Uterus (tissue), 4 donors: ENCODE data around the gene CDH3. TPM values are rescaled to one million over a fixed set of nuclear protein-coding genes. Genes with fewer than 3 reads are reported as not detected.
A peak's percentile ranks its signal among the peaks of the same experiment; 100 is the strongest.

Source experiments
- DNase-seq, 2 donors: peaks; one replicate each; pipeline ENCODE4 v3.0.0-alpha.2; 2019 to 2020
- H3K27ac ChIP-seq, 2 donors: fragments of 200-600 bp; sonication (generic); 1 replicate in 1 of 2; 2 replicates in 1 of 2; pipeline ENCODE4 v1.5.1; 2016 to 2018
- H3K27me3 ChIP-seq, 2 donors: fragments of 200-600 bp; sonication (generic); one replicate each; pipeline ENCODE4 v1.5.1; 2018 to 2019; ENCODE audit warnings: control low read depth in 1 of 2
- H3K36me3 ChIP-seq, 2 donors: fragments of 200-600 bp; sonication (generic); one replicate each; pipeline ENCODE4 v1.5.1; 2019; ENCODE audit warnings: control low read depth in 1 of 2
- H3K4me1 ChIP-seq, 2 donors: fragments of 200-600 bp; sonication (generic); one replicate each; pipeline ENCODE4 v1.5.1; 2018 to 2019; ENCODE audit warnings: control low read depth in 1 of 2
- H3K4me3 ChIP-seq, 2 donors: fragments of 200-600 bp; sonication (generic); 1 replicate in 1 of 2; 2 replicates in 1 of 2; pipeline ENCODE4 v1.5.1; 2018 to 2019; ENCODE audit warnings: mild to moderate bottlenecking in 1 of 2
- H3K9me3 ChIP-seq, 2 donors: fragments of 200-600 bp; sonication (generic); one replicate each; pipeline ENCODE4 v1.5.1; 2019; ENCODE audit warnings: control low read depth in 1 of 2
- POLR2A ChIP-seq, 2 donors: fragments of 450-650 bp; IDR thresholded peaks; one replicate each; pipeline ENCODE4 v1.6.1; 2016; ENCODE audit warnings: antibody characterized with exemption in 2 of 2, mild to moderate bottlenecking in 1 of 2, moderate library complexity in 1 of 2
- intact Hi-C: fragments of 100-400 bp; cut with DNase I; formaldehyde crosslinking; loops from one replicate; pipeline ENCODE4 v1.15.1; 2023; ENCODE audit warnings: low total_unique reads
- total RNA-seq, 4 donors: library from RNA; depleted of rRNA in 3 of 4; stranded (reverse); fragments of >200 nt in 3 of 4; gene quantifications; one replicate each; pipeline versions ENCODE4 v1.1.0 to v1.2.4, GENCODE V29; 2014 to 2023
- TF ChIP-seq, protein P1 (sequence below), 4 experiments: fragments of 200-600 bp in 2 of 4; fragments of 450-650 bp in 2 of 4; sonication (generic) in 2 of 4; IDR thresholded peaks; one replicate each; pipeline ENCODE4 v1.5.1; 2016 to 2019; ENCODE audit warnings: antibody characterized with exemption in 4 of 4, mild to moderate bottlenecking in 2 of 4, moderate library complexity in 1 of 4
- donor health status: DM: yes; HTN: yes; CAD: no.

Gene CDH3
- total RNA-seq, 4 donors from 2014 or later: 5.1 to 55.3 (median 18.9) TPM

- H3K36me3 ChIP-seq: no peaks in the 10 kb centered on the region
- H3K27ac ChIP-seq: peak overlapping the region; percentile 31 to 86
- intact Hi-C loops: no loop called here
- no peak for TF ChIP-seq POLR2A (IDR thresholded peaks at IDR 0.05)
- TF ChIP-seq, protein P1, sequence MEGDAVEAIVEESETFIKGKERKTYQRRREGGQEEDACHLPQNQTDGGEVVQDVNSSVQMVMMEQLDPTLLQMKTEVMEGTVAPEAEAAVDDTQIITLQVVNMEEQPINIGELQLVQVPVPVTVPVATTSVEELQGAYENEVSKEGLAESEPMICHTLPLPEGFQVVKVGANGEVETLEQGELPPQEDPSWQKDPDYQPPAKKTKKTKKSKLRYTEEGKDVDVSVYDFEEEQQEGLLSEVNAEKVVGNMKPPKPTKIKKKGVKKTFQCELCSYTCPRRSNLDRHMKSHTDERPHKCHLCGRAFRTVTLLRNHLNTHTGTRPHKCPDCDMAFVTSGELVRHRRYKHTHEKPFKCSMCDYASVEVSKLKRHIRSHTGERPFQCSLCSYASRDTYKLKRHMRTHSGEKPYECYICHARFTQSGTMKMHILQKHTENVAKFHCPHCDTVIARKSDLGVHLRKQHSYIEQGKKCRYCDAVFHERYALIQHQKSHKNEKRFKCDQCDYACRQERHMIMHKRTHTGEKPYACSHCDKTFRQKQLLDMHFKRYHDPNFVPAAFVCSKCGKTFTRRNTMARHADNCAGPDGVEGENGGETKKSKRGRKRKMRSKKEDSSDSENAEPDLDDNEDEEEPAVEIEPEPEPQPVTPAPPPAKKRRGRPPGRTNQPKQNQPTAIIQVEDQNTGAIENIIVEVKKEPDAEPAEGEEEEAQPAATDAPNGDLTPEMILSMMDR (IDR thresholded peaks at IDR 0.05): no peak
- no peaks in the 10 kb centered on the region for H3K27me3 ChIP-seq
- peak; percentile 42 to 43 for DNase-seq
- H3K4me1 ChIP-seq: peaks cover under 1 to 10% of the 10 kb centered on the region in 2 donors
- H3K9me3 ChIP-seq: no peaks in the 10 kb centered on the region
- H3K4me3 ChIP-seq: peak overlapping the region; percentile 18 to 22
Measured at GRCh38 chr16:68642436-68643101, 2.5 kb upstream of the CDH3 start.

DNA sequence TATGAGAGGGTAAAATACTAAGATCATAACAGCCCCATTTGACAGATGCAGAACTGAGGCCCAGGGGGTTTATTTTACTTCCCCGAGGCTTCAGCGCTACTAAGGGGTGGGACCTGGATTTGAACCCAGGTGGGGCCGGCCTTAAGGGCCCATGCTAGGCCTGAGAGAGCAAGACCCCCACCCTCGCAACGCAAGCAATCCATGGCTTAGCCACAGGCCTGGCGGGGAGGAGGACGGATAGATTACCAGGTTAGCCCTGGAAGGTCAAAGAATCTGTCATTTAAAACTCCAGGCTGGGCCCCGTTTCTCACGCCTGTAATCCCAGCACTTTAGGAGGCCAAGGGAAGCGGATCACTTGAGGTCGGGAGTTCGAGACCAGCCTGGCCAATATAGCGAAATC, 1.9 kb upstream of the CDH3 start:
- Histone ChIP-seq H3K36me3 (no peaks in the 10 kb centered on the region), H3K9me3 (no peaks in the 10 kb centered on the region), H3K27ac (peak overlapping the region; percentile 31 to 86), H3K27me3 (no peaks in the 10 kb centered on the region), H3K4me3 (no peak overlapping the region), H3K4me1 (peaks cover 0 to 10% of the 10 kb centered on the region in 2 donors)
- intact Hi-C loops: no loop called here
- TF ChIP-seq, protein P1 (IDR thresholded peaks at IDR 0.05): no peak
- TF ChIP-seq POLR2A (IDR thresholded peaks at IDR 0.05): no peak
- no peak for DNase-seq

- no peak for DNase-seq
- Histone ChIP-seq H3K36me3 (no peaks in the 10 kb centered on the region), H3K4me3 (peak overlapping the region in 1 of 2 donors; percentile 65), H3K27me3 (no peaks in the 10 kb centered on the region), H3K4me1 (peaks cover 0 to 10% of the 10 kb centered on the region in 2 donors), H3K27ac (peak overlapping the region in 1 of 2 donors; percentile 86), H3K9me3 (no peaks in the 10 kb centered on the region)
- intact Hi-C loops: no loop called here
- no peak for TF ChIP-seq POLR2A (IDR thresholded peaks at IDR 0.05)
- TF ChIP-seq, protein P1 (IDR thresholded peaks at IDR 0.05): no peak
Measured at GRCh38 chr16:68643847-68644246, 1.3 kb upstream of the CDH3 start.

- Histone ChIP-seq H3K4me3 (peak overlapping the region in 1 of 2 donors; percentile 65), H3K27me3 (no peaks in the 10 kb centered on the region), H3K4me1 (peaks cover 0 to 10% of the 10 kb centered on the region in 2 donors), H3K27ac (peak overlapping the region in 1 of 2 donors; percentile 86), H3K9me3 (no peaks in the 10 kb centered on the region), H3K36me3 (no peaks in the 10 kb centered on the region)
- intact Hi-C loops: no loop called here
- TF ChIP-seq, protein P1 (IDR thresholded peaks at IDR 0.05): no peak
- no peak for TF ChIP-seq POLR2A (IDR thresholded peaks at IDR 0.05)
- peak in 1 of 2 donors; percentile 34 for DNase-seq
Measured at GRCh38 chr16:68644296-68644695, 814 bp upstream of the CDH3 start.

DNA sequence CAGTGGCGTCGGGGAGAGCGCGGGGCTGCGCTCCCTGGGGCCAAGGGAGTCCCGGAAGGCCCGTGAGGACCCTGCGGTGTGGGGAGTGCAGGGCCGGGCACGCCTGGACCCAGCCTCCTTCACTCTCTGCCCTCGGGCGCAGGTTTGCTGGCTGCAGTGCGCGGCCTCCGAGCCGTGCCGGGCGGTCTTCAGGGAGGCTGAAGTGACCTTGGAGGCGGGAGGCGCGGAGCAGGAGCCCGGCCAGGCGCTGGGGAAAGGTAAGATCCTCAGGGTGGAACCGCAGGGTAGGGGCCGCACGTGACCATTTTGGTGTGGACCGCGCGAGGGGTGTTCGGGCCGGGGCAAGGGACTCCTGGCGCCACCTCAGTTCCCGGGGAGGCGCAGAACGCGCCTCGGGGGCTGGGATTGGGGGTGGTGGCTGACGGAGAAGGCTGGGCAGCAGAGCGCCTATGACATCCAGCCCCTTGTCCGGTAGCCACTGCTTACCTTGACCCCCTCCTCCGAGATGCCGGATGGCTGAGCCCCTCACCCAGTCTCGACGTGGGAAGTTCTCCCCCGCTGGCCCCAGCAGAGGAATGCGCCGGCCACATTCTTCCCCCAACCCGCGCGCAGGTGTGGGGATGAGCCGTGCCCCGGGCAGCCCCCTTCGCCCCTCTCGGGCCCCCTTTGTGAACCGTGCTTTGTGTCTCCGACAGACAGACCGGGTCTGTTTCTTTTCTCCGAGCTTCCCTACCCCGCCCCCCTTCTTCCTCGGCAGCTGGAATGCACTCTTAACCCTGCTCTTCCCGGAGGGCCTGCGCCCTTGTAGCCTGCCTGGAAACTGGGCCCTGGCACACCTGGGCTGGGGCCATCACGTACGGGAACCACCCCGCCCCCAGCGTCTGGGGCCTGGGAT, 631 bp downstream of the CDH3 start:
- H3K27me3 ChIP-seq: no peaks in the 10 kb centered on the region
- no peaks in the 10 kb centered on the region for H3K36me3 ChIP-seq
- TF ChIP-seq, protein P1 (IDR thresholded peaks at IDR 0.05): no peak
- TF ChIP-seq POLR2A (IDR thresholded peaks at IDR 0.05): peak in 1 of 2 donors; percentile 4
- peaks cover 0 to 10% of the 10 kb centered on the region in 2 donors for H3K4me1 ChIP-seq
- intact Hi-C loops: no loop called here
- peak; percentile 29 to 31 for DNase-seq
- H3K27ac ChIP-seq: peak overlapping the region; percentile 11 to 86
- peak overlapping the region; percentile 18 to 65 for H3K4me3 ChIP-seq
- H3K9me3 ChIP-seq: no peaks in the 10 kb centered on the region
